ENCODE data around the gene PPP1R15B.

Gene PPP1R15B

GRCh38 chr1:204411451-204412204 lies at the start of gene PPP1R15B:
Gene PPP1R15B (minus strand): TSS chr1:204411817. CDS start chr1:204411411, 406 bp downstream.
- peak within 1 kb of the TSS; percentile 95 for H3K27ac ChIP-seq
- DNase-seq (ENCODE audit: low read depth, low spot score) = peak; percentile 95

DNA sequence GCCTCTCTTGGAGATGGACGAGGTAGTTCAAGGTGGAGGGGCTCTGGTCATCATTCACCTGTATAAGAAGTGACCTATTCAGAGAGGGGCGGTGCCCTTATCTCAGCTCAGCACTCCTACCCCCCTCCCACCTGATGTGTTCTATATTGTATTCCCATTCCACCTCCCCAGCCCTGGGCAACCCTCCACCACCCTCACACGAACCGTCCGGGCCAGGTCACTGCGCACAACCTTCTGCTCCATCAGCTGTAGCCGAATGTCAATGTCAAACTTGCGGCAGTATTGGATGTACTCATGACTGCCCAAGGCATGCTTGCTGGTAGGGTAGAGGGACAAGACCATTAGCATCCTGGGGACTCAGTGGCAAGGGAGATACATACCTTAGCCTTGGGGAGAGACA lies 48.7 kb upstream of the PPP1R15B start:
- H3K27ac ChIP-seq = no peak overlapping the region
- DNase-seq (ENCODE audit: low read depth, low spot score) = no peak

- no peak for DNase-seq (ENCODE audit: low read depth, low spot score)
- H3K27ac ChIP-seq = no peak overlapping the region
Observed at GRCh38 chr1:204459706-204460105, 48.1 kb upstream of the PPP1R15B start.

DNA sequence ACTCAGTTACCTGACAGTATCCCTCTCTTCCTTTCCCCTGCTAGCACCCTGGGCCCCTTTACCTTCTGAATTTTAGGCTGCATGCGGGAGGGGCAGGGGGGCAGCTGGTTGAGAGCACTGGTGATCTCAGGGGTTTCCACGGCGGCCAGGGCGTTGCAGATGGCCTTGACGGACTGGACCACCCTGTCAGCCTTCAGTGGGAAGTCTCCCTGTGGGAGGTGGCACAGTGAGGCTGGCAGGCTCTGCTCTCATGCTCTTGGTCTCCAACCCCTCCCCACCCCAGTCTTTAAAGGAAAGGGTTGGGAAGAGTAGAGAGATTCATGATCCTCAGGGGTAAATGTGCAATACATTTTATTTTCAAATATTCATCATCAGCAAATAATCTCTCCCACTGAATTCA lies 46.0 kb upstream of the PPP1R15B start:
- H3K27ac ChIP-seq = no peak overlapping the region
- no peak for DNase-seq (ENCODE audit: low read depth, low spot score)

- no peak overlapping the region for H3K27ac ChIP-seq
- no peak for DNase-seq (ENCODE audit: low read depth, low spot score)
Observed at GRCh38 chr1:204456826-204457442, 45.3 kb upstream of the PPP1R15B start.

GRCh38 chr1:204455831-204456145 lies 44.2 kb upstream of the PPP1R15B start:
- H3K27ac ChIP-seq = no peak overlapping the region
- DNase-seq (ENCODE audit: low read depth, low spot score) = no peak

DNA sequence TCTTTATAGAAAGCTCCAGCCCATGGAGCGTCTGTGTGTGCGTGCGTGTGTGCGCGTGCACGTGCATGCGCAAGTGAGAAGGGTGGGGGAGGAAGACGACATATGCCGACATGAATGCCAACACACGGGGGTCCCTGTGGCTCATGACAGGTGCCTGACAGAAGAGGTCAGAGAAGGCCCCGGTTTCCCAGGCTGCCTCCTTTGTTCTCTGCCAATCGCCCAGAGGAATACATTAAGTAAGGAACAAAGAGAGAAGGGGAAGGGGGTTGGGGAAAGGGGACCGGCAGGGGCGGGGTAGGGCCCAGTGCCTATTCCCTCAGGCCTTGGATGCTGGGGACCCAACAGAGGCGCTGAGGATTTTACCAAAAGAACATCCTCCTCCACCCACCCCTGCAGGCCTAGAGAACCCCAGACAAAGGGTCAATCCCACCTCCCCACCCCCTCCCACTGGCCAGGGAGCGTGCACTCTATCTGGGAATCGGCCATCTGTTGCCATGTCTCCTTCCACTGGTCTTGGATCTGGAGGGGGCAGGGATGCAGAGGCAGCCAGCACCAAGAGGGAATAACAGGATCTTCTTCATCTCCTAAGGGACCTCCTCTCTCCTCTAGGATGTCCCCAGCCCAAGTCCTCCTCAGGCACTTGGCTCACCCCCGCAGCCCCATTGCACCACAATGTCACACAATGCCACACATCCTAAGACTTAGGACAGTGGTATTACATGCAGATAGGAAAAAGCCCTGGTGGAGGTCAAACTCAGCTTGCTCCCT lies 43.6 kb upstream of the PPP1R15B start:
- H3K27ac ChIP-seq = no peak overlapping the region

DNA sequence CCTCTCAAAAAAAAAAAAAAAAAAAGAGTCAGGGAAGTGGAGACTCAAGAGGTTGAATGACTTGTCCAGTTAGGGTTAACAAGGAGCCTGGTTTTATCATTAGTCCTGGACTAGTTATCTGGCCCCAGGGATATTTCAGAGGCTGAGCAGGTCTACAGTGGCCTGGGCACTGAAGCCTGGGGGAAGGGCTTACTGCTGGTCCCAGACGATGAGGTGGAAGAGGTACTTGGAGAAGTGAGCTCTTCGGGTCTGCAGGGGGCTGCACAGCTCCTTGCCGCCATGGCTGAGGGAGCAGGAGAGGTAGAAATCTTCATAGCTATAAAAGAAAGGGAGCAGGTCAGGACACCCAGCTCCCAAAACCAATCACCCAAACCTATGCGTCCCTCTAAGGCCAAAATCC lies 42.9 kb upstream of the PPP1R15B start:
- DNase-seq (ENCODE audit: low read depth, low spot score) = no peak
- H3K27ac ChIP-seq = no peak overlapping the region

More for the DNA sequence above, 43.6 kb upstream of the PPP1R15B start:
- DNase-seq (ENCODE audit: low read depth, low spot score) = no peak

- no peak overlapping the region for H3K27ac ChIP-seq
- no peak for DNase-seq (ENCODE audit: low read depth, low spot score)
Observed at GRCh38 chr1:204453141-204453772, 41.6 kb upstream of the PPP1R15B start.

DNA sequence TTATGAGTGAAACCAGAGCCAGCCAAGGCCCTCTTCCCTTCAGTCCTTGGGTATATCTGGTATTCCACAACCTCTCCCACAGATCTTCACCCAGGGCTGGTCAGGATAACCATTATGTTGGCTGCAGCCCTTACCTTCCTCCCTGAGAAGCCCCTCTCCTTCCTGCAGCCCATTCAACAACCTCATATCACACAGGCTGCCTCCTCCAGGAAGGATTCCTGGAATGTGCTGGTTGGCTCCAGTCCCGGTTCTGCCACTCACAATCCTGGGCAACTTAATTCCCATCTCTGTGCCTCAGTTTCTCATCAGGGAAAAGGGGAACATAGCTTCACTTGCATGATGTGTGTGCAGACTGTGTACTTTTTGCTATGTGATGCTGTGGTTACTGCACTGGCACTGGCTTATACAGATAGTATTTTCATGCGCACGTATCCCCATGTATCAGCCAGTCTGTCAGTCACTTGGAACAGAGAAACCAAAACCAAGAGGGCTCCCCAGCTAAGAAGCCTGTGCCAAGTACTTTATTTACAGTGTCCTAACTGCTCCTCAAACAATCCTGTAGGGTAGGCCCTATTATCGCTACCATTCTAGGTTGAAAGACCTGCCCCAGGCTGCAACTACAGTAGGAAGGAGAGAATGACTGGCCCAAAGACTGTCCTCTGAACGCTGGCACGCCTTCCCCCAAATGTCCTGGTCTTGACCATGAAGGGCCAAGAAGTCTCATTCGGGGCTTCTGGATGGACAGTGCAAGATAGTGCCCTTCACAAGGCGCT lies 39.9 kb upstream of the PPP1R15B start:
- no peak for DNase-seq (ENCODE audit: low read depth, low spot score)
- peak overlapping the region; percentile 27 for H3K27ac ChIP-seq

- H3K27ac ChIP-seq = peak overlapping the region; percentile 27
- DNase-seq (ENCODE audit: low read depth, low spot score) = no peak
Observed at GRCh38 chr1:204450461-204451257, 39.0 kb upstream of the PPP1R15B start.

DNA sequence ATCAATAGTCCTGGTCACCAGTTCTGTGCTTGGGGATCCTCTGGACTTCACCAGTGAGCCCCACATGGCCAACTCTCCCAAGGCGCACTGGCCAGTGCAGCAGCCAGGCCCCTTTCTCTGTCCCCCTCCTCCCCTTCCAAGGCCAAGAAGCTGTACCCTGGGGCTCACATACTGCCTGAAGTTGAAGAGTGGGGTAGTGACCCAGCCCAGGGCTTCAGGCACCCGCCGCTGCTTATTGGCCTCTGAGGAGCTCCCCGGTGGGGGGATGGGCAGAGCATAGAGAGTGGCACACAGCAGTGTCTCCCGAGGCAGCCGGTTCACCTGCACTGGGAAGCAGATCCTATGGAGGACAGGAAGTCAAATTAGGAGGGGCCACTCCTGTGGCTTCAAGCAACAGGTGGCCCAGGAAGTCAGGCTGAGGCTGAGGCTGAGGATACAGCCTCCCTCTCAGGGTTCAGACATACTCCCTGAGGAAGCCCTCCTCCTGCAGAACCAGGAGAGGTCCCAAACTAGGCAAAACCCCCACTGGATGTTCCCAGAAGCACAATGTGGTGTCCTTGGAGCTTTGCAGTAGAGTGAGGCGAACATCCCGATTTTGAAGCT lies 38.2 kb upstream of the PPP1R15B start:
- H3K27ac ChIP-seq = no peak overlapping the region
- no peak for DNase-seq (ENCODE audit: low read depth, low spot score)

- peak overlapping the region; percentile 48 for H3K27ac ChIP-seq
- DNase-seq (ENCODE audit: low read depth, low spot score) = no peak
Observed at GRCh38 chr1:204448991-204449677, 37.5 kb upstream of the PPP1R15B start.

DNA sequence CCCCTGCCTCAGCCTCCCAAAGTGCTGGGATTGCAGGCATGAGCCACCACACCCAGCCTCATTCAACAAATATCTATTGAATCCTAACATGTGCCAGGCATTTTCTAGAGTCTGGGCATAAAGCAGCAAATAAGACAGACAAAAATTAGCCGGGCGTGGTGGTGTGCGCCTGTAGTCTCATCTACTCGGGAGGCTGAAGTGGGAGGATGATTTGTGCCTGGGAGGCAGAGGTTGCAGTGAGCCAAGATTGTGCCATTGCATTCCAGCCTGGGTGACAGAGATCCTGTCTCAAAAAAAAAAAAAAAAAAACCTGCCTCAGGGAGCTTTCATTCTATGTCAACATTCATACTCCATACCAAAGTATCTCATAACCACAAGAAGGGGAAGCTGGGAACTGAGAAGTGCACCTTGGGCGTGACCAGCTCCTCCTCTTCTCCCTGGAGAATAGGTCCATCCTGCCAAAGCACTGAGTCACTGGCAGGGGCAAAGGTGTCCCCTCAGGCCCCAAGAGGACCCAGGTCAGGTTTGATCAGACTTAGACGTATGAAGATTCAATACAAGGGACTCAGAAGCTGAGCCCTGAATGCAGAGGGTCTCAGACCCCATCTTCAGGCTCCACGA lies 36.8 kb upstream of the PPP1R15B start:
- peak overlapping the region; percentile 48 for H3K27ac ChIP-seq
- peak; percentile 70 for DNase-seq (ENCODE audit: low read depth, low spot score)

DNA sequence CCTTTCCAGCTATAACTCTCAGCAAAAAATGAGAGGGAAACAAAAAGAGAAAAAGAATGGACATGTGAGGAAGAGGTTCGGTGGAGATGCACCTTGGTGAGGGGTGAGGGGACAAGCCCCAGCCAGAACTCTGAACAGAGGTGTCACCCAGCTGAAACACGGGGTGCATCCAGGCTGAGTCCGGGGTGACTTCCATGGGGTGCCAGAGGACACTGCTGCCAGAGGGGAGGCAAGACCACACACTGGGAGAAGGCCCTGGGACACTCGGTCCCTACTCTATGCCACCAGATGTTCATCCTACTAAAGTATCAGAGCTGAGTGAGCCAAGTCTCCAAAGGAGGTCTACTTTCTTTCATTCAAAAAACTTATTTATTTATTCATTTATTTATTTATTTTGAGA lies 36.1 kb upstream of the PPP1R15B start:
- H3K27ac ChIP-seq = peak overlapping the region; percentile 48
- DNase-seq (ENCODE audit: low read depth, low spot score) = no peak

GRCh38 chr1:204447190-204447589 lies 35.6 kb upstream of the PPP1R15B start:
- DNase-seq (ENCODE audit: low read depth, low spot score) = no peak

GRCh38 chr1:204446413-204447111 lies 34.9 kb upstream of the PPP1R15B start:
- no peak for DNase-seq (ENCODE audit: low read depth, low spot score)
- H3K27ac ChIP-seq = no peak overlapping the region

More at GRCh38 chr1:204447190-204447589, 35.6 kb upstream of the PPP1R15B start:
- no peak overlapping the region for H3K27ac ChIP-seq
